OCI-LY1 (cell line): Measurements from ENCODE around the gene GPR107.

Source experiments
- H2AFZ ChIP-seq: fragments of 200-600 bp; sonication (generic), shearing (Covaris generic); 2 replicates; pipeline ENCODE4 v1.6.0; 2014; ENCODE audit warnings: antibody characterized with exemption, mild to moderate bottlenecking, low read length
- H3F3A ChIP-seq: fragments of 200-600 bp; sonication (generic), shearing (Covaris generic); 2 replicates; pipeline ENCODE4 v1.6.0; 2014; ENCODE audit warnings: mild to moderate bottlenecking, antibody characterized with exemption, low read length, moderate library complexity; ENCODE audit not compliant: insufficient read depth
- H3K27ac ChIP-seq: fragments of 200-600 bp; sonication (generic); 2 replicates; pipeline ENCODE4 v1.5.1; 2014; ENCODE audit warnings: low read length, mixed run types, mild to moderate bottlenecking, low read depth; ENCODE audit not compliant: poor library complexity, severe bottlenecking
- H3K27me3 ChIP-seq: fragments of 200-600 bp; sonication (generic); 2 replicates; pipeline ENCODE4 v1.6.0; 2014; ENCODE audit warnings: antibody characterized with exemption, mild to moderate bottlenecking, low read length, moderate library complexity; ENCODE audit not compliant: insufficient read depth
- H3K36me3 ChIP-seq: fragments of 200-600 bp; sonication (generic); 2 replicates; pipeline ENCODE4 v1.6.1; 2014; ENCODE audit warnings: mild to moderate bottlenecking, antibody characterized with exemption, low read length, moderate library complexity, mixed read lengths; ENCODE audit not compliant: insufficient read depth
- H3K4me1 ChIP-seq: fragments of 200-600 bp; sonication (generic); 2 replicates; pipeline ENCODE4 v1.5.1; 2014; ENCODE audit warnings: mild to moderate bottlenecking, low read length, moderate library complexity; ENCODE audit not compliant: insufficient read depth, severe bottlenecking
- H3K4me2 ChIP-seq: fragments of 200-600 bp; sonication (generic), shearing (Covaris generic); 2 replicates; pipeline ENCODE4 v1.6.1; 2014; ENCODE audit warnings: low read length
- H3K4me3 ChIP-seq: fragments of 200-600 bp; sonication (generic); 2 replicates; pipeline ENCODE4 v1.5.1; 2014; ENCODE audit warnings: low read length, low read depth, mild to moderate bottlenecking, mixed read lengths; ENCODE audit not compliant: poor library complexity, severe bottlenecking
- H3K79me2 ChIP-seq: fragments of 200-600 bp; shearing (Covaris generic); 2 replicates; pipeline ENCODE4 v1.6.1; 2016; ENCODE audit warnings: mixed run types, low read length, mixed read lengths; ENCODE audit not compliant: insufficient read depth
- H3K9ac ChIP-seq: fragments of 200-600 bp; sonication (generic), shearing (Covaris generic); 2 replicates; pipeline ENCODE4 v1.6.1; 2014; ENCODE audit warnings: mild to moderate bottlenecking, low read length, mixed read lengths
- H3K9me2 ChIP-seq: fragments of 200-600 bp; sonication (generic), shearing (Covaris generic); 2 replicates; pipeline ENCODE4 v1.6.1; 2014; ENCODE audit warnings: low read depth, mild to moderate bottlenecking, low read length, mixed read lengths
- H3K9me3 ChIP-seq: fragments of 200-600 bp; shearing (Covaris generic); 2 replicates; pipeline ENCODE4 v1.6.1; 2014; ENCODE audit warnings: low read length, mixed read lengths
- H4K20me1 ChIP-seq: fragments of 200-600 bp; sonication (generic), shearing (Covaris generic); 2 replicates; pipeline ENCODE4 v1.6.0; 2016; ENCODE audit warnings: mild to moderate bottlenecking, low read length; ENCODE audit not compliant: insufficient read depth
- CTCF ChIP-seq: fragments of 200-600 bp; sonication (generic), shearing (Covaris generic); IDR thresholded peaks from 2 replicates; pipeline ENCODE4 v1.5.1; 2017; ENCODE audit warnings: mild to moderate bottlenecking, antibody characterized with exemption, low read length, moderate library complexity, mixed read lengths
- EZH2 ChIP-seq: fragments of 200-600 bp; sonication (generic), shearing (Covaris generic); IDR thresholded peaks from 2 replicates; pipeline ENCODE4 v1.8.0; 2017; ENCODE audit warnings: borderline replicate concordance, mixed run types, mild to moderate bottlenecking, antibody characterized with exemption, low read length, moderate library complexity, mixed read lengths

The GPR107 gene

GRCh38 chr9:130144703-130145102 lies 91.0 kb downstream of the GPR107 start:
- Histone ChIP-seq H3F3A (no peaks in the 10 kb centered on the region), H4K20me1 (no peaks in the 10 kb centered on the region), H3K4me2 (no peak overlapping the region), H3K27me3 (no peaks in the 10 kb centered on the region; the same call in 1 of the 2 replicates), H3K9me2 (no peaks in the 10 kb centered on the region), H3K27ac (no peak overlapping the region), H3K4me3 (no peak overlapping the region), H3K9me3 (no peaks in the 10 kb centered on the region), H3K9ac (no peak overlapping the region), H3K36me3 (no peaks in the 10 kb centered on the region), H2AFZ (no peak overlapping the region), H3K79me2 (no peaks in the 10 kb centered on the region), H3K4me1 (no peaks in the 10 kb centered on the region)
- TF ChIP-seq CTCF (no peak), EZH2 (no peak)

GRCh38 chr9:130145658-130146057 lies 92.0 kb downstream of the GPR107 start:
- H3K36me3 ChIP-seq: no peaks in the 10 kb centered on the region
- no peaks in the 10 kb centered on the region for H3K79me2 ChIP-seq
- no peak overlapping the region for H2AFZ ChIP-seq
- H3K27me3 ChIP-seq: no peaks in the 10 kb centered on the region; the same call in 1 of the 2 replicates
- no peaks in the 10 kb centered on the region for H3K4me1 ChIP-seq
- no peak overlapping the region for H3K4me2 ChIP-seq
- no peaks in the 10 kb centered on the region for H3K9me3 ChIP-seq
- no peaks in the 10 kb centered on the region for H3F3A ChIP-seq
- H3K4me3 ChIP-seq: no peak overlapping the region
- H3K9ac ChIP-seq: no peak overlapping the region
- H3K27ac ChIP-seq: no peak overlapping the region
- no peaks in the 10 kb centered on the region for H4K20me1 ChIP-seq
- H3K9me2 ChIP-seq: no peaks in the 10 kb centered on the region
- TF ChIP-seq CTCF (no peak), EZH2 (no peak)

GRCh38 chr9:130147198-130147597 lies 93.5 kb downstream of the GPR107 start:
- Histone ChIP-seq H3F3A (no peaks in the 10 kb centered on the region), H3K4me1 (no peaks in the 10 kb centered on the region), H3K79me2 (no peaks in the 10 kb centered on the region), H3K9ac (no peak overlapping the region), H3K4me2 (no peak overlapping the region), H3K9me3 (no peaks in the 10 kb centered on the region), H3K27ac (no peak overlapping the region), H3K27me3 (no peaks in the 10 kb centered on the region; the same call in 1 of the 2 replicates), H4K20me1 (no peaks in the 10 kb centered on the region), H2AFZ (no peak overlapping the region), H3K4me3 (no peak overlapping the region), H3K36me3 (no peaks in the 10 kb centered on the region), H3K9me2 (no peaks in the 10 kb centered on the region)
- TF ChIP-seq CTCF (no peak), EZH2 (no peak)
